ENCODE measurements around the gene NUMA1.

NUMA1 gene

GRCh38 chr11:72078477-72078876 is 1.9 kb downstream of the NUMA1 start:
- no peaks in the 10 kb centered on the region for H3K9me3 ChIP-seq (ENCODE audit: control insufficient read depth, low read length)
- no peak overlapping the region for H3K9ac ChIP-seq
- H3K4me3 ChIP-seq (ENCODE audit: low read depth, low read length) = no peak overlapping the region
- H3K27me3 ChIP-seq (ENCODE audit: control insufficient read depth, insufficient read depth, low read length) = no peaks in the 10 kb centered on the region
- no peak overlapping the region for H2AFZ ChIP-seq
- H3K4me1 ChIP-seq = peaks cover 4% of the 10 kb centered on the region
- no peak overlapping the region for H3K27ac ChIP-seq
- TF ChIP-seq, protein P1, sequence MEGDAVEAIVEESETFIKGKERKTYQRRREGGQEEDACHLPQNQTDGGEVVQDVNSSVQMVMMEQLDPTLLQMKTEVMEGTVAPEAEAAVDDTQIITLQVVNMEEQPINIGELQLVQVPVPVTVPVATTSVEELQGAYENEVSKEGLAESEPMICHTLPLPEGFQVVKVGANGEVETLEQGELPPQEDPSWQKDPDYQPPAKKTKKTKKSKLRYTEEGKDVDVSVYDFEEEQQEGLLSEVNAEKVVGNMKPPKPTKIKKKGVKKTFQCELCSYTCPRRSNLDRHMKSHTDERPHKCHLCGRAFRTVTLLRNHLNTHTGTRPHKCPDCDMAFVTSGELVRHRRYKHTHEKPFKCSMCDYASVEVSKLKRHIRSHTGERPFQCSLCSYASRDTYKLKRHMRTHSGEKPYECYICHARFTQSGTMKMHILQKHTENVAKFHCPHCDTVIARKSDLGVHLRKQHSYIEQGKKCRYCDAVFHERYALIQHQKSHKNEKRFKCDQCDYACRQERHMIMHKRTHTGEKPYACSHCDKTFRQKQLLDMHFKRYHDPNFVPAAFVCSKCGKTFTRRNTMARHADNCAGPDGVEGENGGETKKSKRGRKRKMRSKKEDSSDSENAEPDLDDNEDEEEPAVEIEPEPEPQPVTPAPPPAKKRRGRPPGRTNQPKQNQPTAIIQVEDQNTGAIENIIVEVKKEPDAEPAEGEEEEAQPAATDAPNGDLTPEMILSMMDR (IDR thresholded peaks at IDR 0.05) = no peak
- peaks cover 4% of the 10 kb centered on the region for H3K79me2 ChIP-seq
- H3K4me2 ChIP-seq (ENCODE audit: low read length) = no peak overlapping the region
- H3K36me3 ChIP-seq (ENCODE audit: control insufficient read depth, insufficient read depth, low read length) = no peaks in the 10 kb centered on the region

GRCh38 chr11:72075756-72076155 is 4.6 kb downstream of the NUMA1 start:
- H3K79me2 ChIP-seq = peaks cover 4% of the 10 kb centered on the region
- no peak overlapping the region for H3K4me2 ChIP-seq (ENCODE audit: low read length)
- no peak overlapping the region for H3K9ac ChIP-seq
- no peak overlapping the region for H2AFZ ChIP-seq
- no peaks in the 10 kb centered on the region for H3K27me3 ChIP-seq (ENCODE audit: control insufficient read depth, insufficient read depth, low read length)
- TF ChIP-seq, protein P1 (IDR thresholded peaks at IDR 0.05) = no peak
- H3K36me3 ChIP-seq (ENCODE audit: control insufficient read depth, insufficient read depth, low read length) = no peaks in the 10 kb centered on the region
- H3K4me3 ChIP-seq (ENCODE audit: low read depth, low read length) = no peak overlapping the region
- no peaks in the 10 kb centered on the region for H3K9me3 ChIP-seq (ENCODE audit: control insufficient read depth, low read length)
- H3K27ac ChIP-seq = no peak overlapping the region
- peaks cover 3% of the 10 kb centered on the region for H3K4me1 ChIP-seq

- TF ChIP-seq, protein P1 (IDR thresholded peaks at IDR 0.05) = no peak
- peaks cover 5% of the 10 kb centered on the region for H3K79me2 ChIP-seq
- no peaks in the 10 kb centered on the region for H3K27me3 ChIP-seq (ENCODE audit: control insufficient read depth, insufficient read depth, low read length)
- H3K4me2 ChIP-seq (ENCODE audit: low read length) = no peak overlapping the region
- no peaks in the 10 kb centered on the region for H3K9me3 ChIP-seq (ENCODE audit: control insufficient read depth, low read length)
- no peaks in the 10 kb centered on the region for H3K36me3 ChIP-seq (ENCODE audit: control insufficient read depth, insufficient read depth, low read length)
- H2AFZ ChIP-seq = no peak overlapping the region
- no peak overlapping the region for H3K27ac ChIP-seq
- H3K4me1 ChIP-seq = peaks cover 7% of the 10 kb centered on the region
- H3K9ac ChIP-seq = no peak overlapping the region
- H3K4me3 ChIP-seq (ENCODE audit: low read depth, low read length) = no peak overlapping the region
Observed at GRCh38 chr11:72075109-72075508, 5.2 kb downstream of the NUMA1 start.

DNA sequence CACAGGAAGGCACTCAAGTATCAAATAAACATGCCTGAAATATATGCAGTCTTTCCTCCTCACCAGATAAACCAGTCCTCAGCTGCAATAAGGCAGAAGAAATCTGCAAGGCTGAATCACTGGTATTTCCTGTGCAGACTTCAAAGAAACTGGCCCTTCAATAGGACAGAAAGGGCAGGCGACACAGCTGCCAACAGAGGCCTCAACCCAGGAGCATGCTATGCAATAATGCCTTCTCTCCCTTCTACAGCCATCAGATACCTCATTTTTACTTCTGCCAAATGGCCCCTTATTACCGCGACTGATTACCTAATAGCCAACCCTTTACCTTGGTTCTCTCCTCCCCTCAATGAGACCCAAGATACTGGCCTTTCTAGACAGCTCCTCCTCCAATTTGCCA is 8.0 kb downstream of the NUMA1 start:
- TF ChIP-seq, protein P1 (IDR thresholded peaks at IDR 0.05) = no peak
- H3K9me3 ChIP-seq (ENCODE audit: control insufficient read depth, low read length) = no peaks in the 10 kb centered on the region
- H2AFZ ChIP-seq = no peak overlapping the region
- H3K4me1 ChIP-seq = peaks cover 16% of the 10 kb centered on the region
- H3K4me3 ChIP-seq (ENCODE audit: low read depth, low read length) = no peak overlapping the region
- H3K27ac ChIP-seq = peak overlapping the region; percentile 24
- H3K4me2 ChIP-seq (ENCODE audit: low read length) = no peak overlapping the region
- H3K9ac ChIP-seq = no peak overlapping the region
- H3K79me2 ChIP-seq = peaks cover 8% of the 10 kb centered on the region
- H3K27me3 ChIP-seq (ENCODE audit: control insufficient read depth, insufficient read depth, low read length) = no peaks in the 10 kb centered on the region
- no peaks in the 10 kb centered on the region for H3K36me3 ChIP-seq (ENCODE audit: control insufficient read depth, insufficient read depth, low read length)

GRCh38 chr11:72070491-72070890 is 9.9 kb downstream of the NUMA1 start:
- Histone ChIP-seq H3K36me3 (ENCODE audit: control insufficient read depth, insufficient read depth, low read length) (no peaks in the 10 kb centered on the region), H3K9ac (no peak overlapping the region), H3K4me2 (ENCODE audit: low read length) (peak overlapping the region; percentile 57), H3K27ac (peak overlapping the region; percentile 84), H3K9me3 (ENCODE audit: control insufficient read depth, low read length) (no peaks in the 10 kb centered on the region), H3K4me3 (ENCODE audit: low read depth, low read length) (no peak overlapping the region), H2AFZ (peak overlapping the region; percentile 31), H3K79me2 (peaks cover 8% of the 10 kb centered on the region), H3K4me1 (peaks cover 16% of the 10 kb centered on the region), H3K27me3 (ENCODE audit: control insufficient read depth, insufficient read depth, low read length) (no peaks in the 10 kb centered on the region)
- TF ChIP-seq, protein P1 (IDR thresholded peaks at IDR 0.05) = no peak

Data from parathyroid adenoma (tissue), 2 donors.